Mucosa of descending colon (tissue), 3 donors: Measurements from ENCODE around the gene RAD52. TPM values are rescaled to one million over a fixed set of nuclear protein-coding genes. Genes with fewer than 3 reads are reported as not detected.

ENCODE experiments used
- ATAC-seq: fragments of 200-7000 bp; cut with Tn5 transposase; one replicate; pipeline ENCODE4 v1.9.1; 2020; ENCODE audit warnings: mild to moderate bottlenecking, moderate library complexity
- DNase-seq, 3 donors: peaks; one replicate each; pipeline ENCODE4 v3.0.0-alpha.2; 2020
- H3K36me3 ChIP-seq: fragments of 200-600 bp; one replicate; pipeline ENCODE4 v1.8.0; 2021; ENCODE audit warnings: low read depth, mild to moderate bottlenecking
- H3K4me1 ChIP-seq: fragments of 200-600 bp; one replicate; pipeline ENCODE4 v1.8.0; 2021; ENCODE audit warnings: low read depth, mild to moderate bottlenecking
- H3K4me3 ChIP-seq: fragments of 200-600 bp; one replicate; pipeline ENCODE4 v1.8.0; 2021; ENCODE audit warnings: mild to moderate bottlenecking
- H3K9me3 ChIP-seq: fragments of 200-600 bp; one replicate; pipeline ENCODE4 v1.8.0; 2021; ENCODE audit warnings: mild to moderate bottlenecking
- CTCF ChIP-seq: fragments of 200-600 bp; IDR thresholded peaks from one replicate; pipeline ENCODE4 v1.8.0; 2022; ENCODE audit warnings: antibody characterized with exemption, mild to moderate bottlenecking
- intact Hi-C, 2 donors: fragments of 100-400 bp; cut with DNase I in 1 of 2; cut with micrococcal nuclease in 1 of 2; formaldehyde crosslinking; loops; one replicate each; pipeline versions ENCODE4 v1.11.0 to v1.11.1; 2022; cut with DNase I, micrococcal nuclease
- total RNA-seq, 3 donors: library from RNA; stranded (reverse); fragmentation: NEBNext Ultra II Directional in 2 of 3; extraction: Animal tissue kit (Norgen Biotek cat#: 25700) in 2 of 3; gene quantifications; one replicate each; pipeline versions ENCODE4 v1.2.1 to v1.2.4, GENCODE V29; 2021 to 2023
- donor health status: DM: no; HTN: no; CAD: no; lungs with moderate emphysema.
- donor health status: DM: no; HTN: no; CAD: no.
- donor health status: DM: no; HTN: yes; CAD: no.

The RAD52 gene
- total RNA-seq, 3 donors from 2014 or later: 16.3 to 32.0 (median 28.9) TPM

DNA sequence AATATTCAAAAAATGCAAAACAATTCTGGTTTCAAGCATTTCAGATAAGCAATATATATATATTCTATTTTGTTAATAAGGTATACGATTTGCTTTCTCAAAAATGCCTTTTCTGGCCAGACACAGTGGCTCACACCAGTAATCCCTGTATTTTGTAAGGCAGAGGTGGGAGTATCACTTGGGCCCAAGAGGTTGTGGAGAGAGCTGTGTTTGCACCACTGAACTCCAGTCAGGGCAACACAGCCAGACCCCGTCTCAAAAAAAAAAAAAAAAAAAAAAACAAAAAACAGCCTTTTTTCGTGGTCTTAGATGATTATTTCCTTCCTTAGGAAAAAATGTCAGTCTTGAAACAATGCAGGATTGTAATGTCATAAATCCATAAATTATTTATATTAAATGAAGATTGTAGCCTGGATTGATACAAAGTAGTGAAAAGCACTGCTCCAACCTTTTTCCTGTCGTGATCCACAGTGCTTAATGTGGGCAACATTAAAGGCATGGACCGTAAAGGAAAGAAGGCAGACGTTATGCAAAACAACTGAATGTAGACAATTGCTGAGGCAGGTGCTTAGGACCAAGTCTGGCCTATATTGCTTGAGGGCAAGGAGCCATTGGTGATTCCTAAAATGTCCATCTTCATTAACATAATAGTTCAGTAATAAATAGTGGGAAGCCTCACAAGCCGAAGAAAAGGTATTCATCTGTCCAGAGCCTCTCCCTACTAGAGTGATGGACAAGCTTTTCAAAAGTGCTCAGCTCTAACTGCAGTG lies 36.8 kb downstream of the RAD52 start:
- peaks cover 16% of the 10 kb centered on the region for H3K36me3 ChIP-seq
- H3K4me1 ChIP-seq: no peaks in the 10 kb centered on the region
- intact Hi-C loops: no loop called here
- ATAC-seq: no peak
- no peak for TF ChIP-seq CTCF
- no peak for DNase-seq
- no peak overlapping the region for H3K4me3 ChIP-seq
- no peaks in the 10 kb centered on the region for H3K9me3 ChIP-seq

DNA sequence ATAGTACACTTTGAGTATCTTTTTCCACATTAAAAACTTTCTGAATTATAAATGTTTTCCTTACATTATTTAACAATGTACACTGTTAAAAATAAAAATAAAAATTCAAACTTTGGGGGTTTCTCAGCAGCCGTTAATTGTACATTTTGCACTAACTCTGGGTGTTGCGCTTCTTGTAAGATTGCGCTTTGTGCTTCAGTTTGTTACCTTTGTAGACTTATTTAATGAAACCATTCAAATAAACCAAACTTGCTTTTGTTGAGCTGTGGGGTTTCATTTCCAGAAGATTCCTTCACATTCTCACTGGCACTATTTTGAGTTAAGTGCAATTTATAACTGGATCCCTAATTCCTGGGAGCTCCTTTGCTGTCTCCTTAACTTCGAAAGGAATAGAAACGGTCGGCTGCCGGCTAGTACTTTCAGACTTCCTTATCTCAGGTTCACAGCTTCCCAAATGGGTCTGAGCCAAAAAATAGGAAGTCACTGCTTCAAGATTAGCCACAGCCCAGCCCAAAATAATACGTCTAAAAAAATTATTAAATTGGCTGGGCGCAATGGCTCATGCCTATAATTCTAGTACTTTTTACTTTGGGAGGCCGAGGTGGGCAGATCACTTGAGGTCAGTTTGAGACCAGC lies 38.2 kb downstream of the RAD52 start:
- Histone ChIP-seq H3K4me3 (no peak overlapping the region), H3K4me1 (no peaks in the 10 kb centered on the region), H3K36me3 (peaks cover 10% of the 10 kb centered on the region), H3K9me3 (no peaks in the 10 kb centered on the region)
- ATAC-seq: no peak
- intact Hi-C loops: no loop called here
- no peak for TF ChIP-seq CTCF
- no peak for DNase-seq

GRCh38 chr12:910416-910815 lies 39.1 kb downstream of the RAD52 start:
- Histone ChIP-seq H3K9me3 (no peaks in the 10 kb centered on the region), H3K4me1 (no peaks in the 10 kb centered on the region), H3K36me3 (peaks cover 7% of the 10 kb centered on the region), H3K4me3 (no peak overlapping the region)
- no peak for DNase-seq
- no peak for TF ChIP-seq CTCF
- no peak for ATAC-seq
- intact Hi-C loops: no loop called here

DNA sequence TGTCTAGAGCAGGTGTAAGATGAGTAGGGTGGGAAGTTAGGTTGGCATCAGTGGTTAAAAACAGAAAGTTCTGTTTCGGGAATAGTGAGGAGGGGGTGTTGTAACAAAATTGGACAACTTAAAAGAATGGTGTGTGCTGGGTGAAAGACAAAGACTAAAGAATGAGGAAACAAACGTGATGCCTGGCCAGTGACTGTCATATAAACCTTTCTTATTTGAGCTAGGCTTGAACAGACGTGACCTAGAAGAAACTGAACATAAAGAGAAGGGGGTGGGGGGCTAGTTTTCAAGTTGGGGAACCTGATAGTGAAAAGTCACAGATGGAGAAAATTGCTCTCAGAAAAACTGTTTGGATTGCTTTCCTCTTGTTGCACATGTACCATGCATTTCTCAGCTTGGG lies 39.6 kb downstream of the RAD52 start:
- ATAC-seq (no peak), DNase-seq (no peak)
- no peak for TF ChIP-seq CTCF
- Histone ChIP-seq H3K9me3 (no peaks in the 10 kb centered on the region), H3K36me3 (peaks cover 7% of the 10 kb centered on the region), H3K4me1 (no peaks in the 10 kb centered on the region), H3K4me3 (no peak overlapping the region)
- intact Hi-C loops: no loop called here

- Histone ChIP-seq H3K36me3 (peaks cover 7% of the 10 kb centered on the region), H3K4me3 (no peak overlapping the region), H3K4me1 (no peaks in the 10 kb centered on the region), H3K9me3 (no peaks in the 10 kb centered on the region)
- intact Hi-C loops: no loop called here
- no peak for TF ChIP-seq CTCF
- ATAC-seq (no peak), DNase-seq (no peak)
Observed at GRCh38 chr12:907413-908185, 41.9 kb downstream of the RAD52 start.
